H1 (cell line): ENCODE results near the gene PTBP3. TPM values are rescaled to one million over a fixed set of nuclear protein-coding genes. Genes with fewer than 3 reads are reported as not detected.

Experiments
- BRCA1 ChIP-seq: IDR thresholded peaks from 2 replicates; pipeline ENCODE4 v1.6.1; 2012; ENCODE audit warnings: low read depth, low read length, improper control_type of control experiment
- CBX5 ChIP-seq: fragments of 300-800, 300-1000 bp; sonication (generic); IDR thresholded peaks from 2 replicates; pipeline ENCODE4 v1.7.1; 2016; ENCODE audit warnings: antibody characterized with exemption, low read length, low read depth
- EGR1 ChIP-seq: IDR thresholded peaks from 2 replicates; pipeline ENCODE4 v1.6.1; 2011; ENCODE audit warnings: low read depth, low read length, borderline replicate concordance
- FOSL1 ChIP-seq: IDR thresholded peaks from 2 replicates; pipeline ENCODE4 v1.6.1; 2011; ENCODE audit warnings: mild to moderate bottlenecking, low read depth, low read length, moderate library complexity; ENCODE audit not compliant: insufficient read depth
- GTF2F1 ChIP-seq: IDR thresholded peaks from 2 replicates; pipeline ENCODE4 v1.6.1; 2012; ENCODE audit warnings: low read depth, low read length, improper control_type of control experiment, borderline replicate concordance
- HDAC2 ChIP-seq, 2 experiments: fragments of 300-600 bp in 1 of 2; sonication (generic) in 1 of 2; IDR thresholded peaks; 2 replicates each; pipeline ENCODE4 v1.6.1; 2011 to 2012; ENCODE audit warnings: low read depth in 2 of 2, low read length in 2 of 2, mild to moderate bottlenecking in 2 of 2, moderate library complexity in 2 of 2, borderline replicate concordance in 1 of 2, inconsistent platforms in 1 of 2
- JUN ChIP-seq: IDR thresholded peaks from 2 replicates; pipeline ENCODE4 v1.6.1; 2011; ENCODE audit warnings: low read depth, mild to moderate bottlenecking, improper control_type of control experiment, low read length
- KDM4A ChIP-seq: IDR thresholded peaks from one replicate; pipeline ENCODE4 v1.7.1; 2012; ENCODE audit warnings: low read depth, mild to moderate bottlenecking, moderate library complexity, low read length, inconsistent platforms; ENCODE audit not compliant: severe bottlenecking
- NANOG ChIP-seq: IDR thresholded peaks from 2 replicates; pipeline ENCODE4 v1.6.1; 2011; ENCODE audit warnings: low read length, low read depth, mild to moderate bottlenecking, inconsistent platforms; ENCODE audit not compliant: insufficient read depth, poor library complexity, severe bottlenecking
- PHF8 ChIP-seq: fragments of 200-600 bp; sonication (generic); conservative IDR thresholded peaks from 2 replicates; pipeline ENCODE4 v1.7.1; 2012; ENCODE audit warnings: low read depth, mild to moderate bottlenecking, inconsistent platforms, low read length, moderate library complexity
- POU5F1 ChIP-seq: IDR thresholded peaks from 2 replicates; pipeline ENCODE4 v1.6.1; 2011; ENCODE audit warnings: low read depth, mild to moderate bottlenecking, low read length, moderate library complexity
- RAD21 ChIP-seq, 2 experiments: IDR thresholded peaks in 1 of 2; conservative IDR thresholded peaks in 1 of 2; 2 replicates each; pipeline ENCODE4 v1.6.1; 2011; ENCODE audit warnings: low read depth in 2 of 2, low read length in 2 of 2, improper control_type of control experiment in 1 of 2, inconsistent platforms in 1 of 2, mild to moderate bottlenecking in 1 of 2, moderate library complexity in 1 of 2
- RNF2 ChIP-seq: fragments of 200-900, 300-1000 bp; sonication (generic); IDR thresholded peaks from 2 replicates; pipeline ENCODE4 v1.7.1; 2016; ENCODE audit warnings: borderline replicate concordance, low read depth, mild to moderate bottlenecking, antibody characterized with exemption, low read length; ENCODE audit not compliant: poor library complexity, severe bottlenecking; ENCODE audit errors: missing control alignments
- SAP30 ChIP-seq: fragments of 300-600 bp; sonication (generic); IDR thresholded peaks from 2 replicates; pipeline ENCODE4 v1.7.1; 2012; ENCODE audit warnings: low read length, moderate library complexity, mild to moderate bottlenecking, inconsistent platforms; ENCODE audit not compliant: insufficient read depth, insufficient replicate concordance
- SIRT6 ChIP-seq: IDR thresholded peaks from one replicate; pipeline ENCODE4 v1.7.1; 2012; ENCODE audit warnings: low read length, inconsistent platforms
- SIX5 ChIP-seq: IDR thresholded peaks from 2 replicates; pipeline ENCODE4 v1.6.1; 2011; ENCODE audit warnings: mild to moderate bottlenecking, low read depth, low read length
- polyA plus RNA-seq, 7 experiments: library from polyadenylated mRNA; depleted of rRNA in 3 of 7; stranded (reverse) in 5 of 7; unstranded in 2 of 7; fragments of >200 nt in 5 of 7; fragments of 200-250 nt in 2 of 7; gene quantifications; 1 replicate in 5 of 7; 2 replicates in 1 of 7; 4 replicates in 1 of 7; pipeline versions ENCODE4 v1.2.1 to v1.2.3, GENCODE V29; 2011 to 2013; ENCODE audit warnings: missing spikeins in 2 of 7, mixed read lengths in 2 of 7
- total RNA-seq: library from RNA; stranded (reverse); fragmentation: NEBNext Ultra II Directional; extraction: Animal tissue kit (Norgen Biotek cat#: 25700); gene quantifications from 2 replicates; pipeline ENCODE4 v1.2.1, GENCODE V29; 2021
- TF ChIP-seq, protein P1 (sequence below): IDR thresholded peaks from 2 replicates; pipeline ENCODE4 v1.6.1; 2011; ENCODE audit warnings: low read length, improper control_type of control experiment
- TF ChIP-seq, protein P2 (sequence below), 3 experiments: IDR thresholded peaks; 1 replicate in 2 of 3; 2 replicates in 1 of 3; pipeline versions ENCODE4 v1.5.1 to v1.6.1; 2011; ENCODE audit warnings: low read length in 3 of 3, mild to moderate bottlenecking in 3 of 3, inconsistent platforms in 2 of 3, low read depth in 1 of 3, moderate library complexity in 1 of 3; ENCODE audit not compliant: insufficient read depth in 1 of 3; ENCODE audit errors: control extremely low read depth in 1 of 3

PTBP3 gene
- total and polyA plus RNA-seq, 2 of the 8 experiments (the other 6 are each of a cell fraction or from before 2014, with no cell fraction given) = 51.0 to 124 TPM

DNA sequence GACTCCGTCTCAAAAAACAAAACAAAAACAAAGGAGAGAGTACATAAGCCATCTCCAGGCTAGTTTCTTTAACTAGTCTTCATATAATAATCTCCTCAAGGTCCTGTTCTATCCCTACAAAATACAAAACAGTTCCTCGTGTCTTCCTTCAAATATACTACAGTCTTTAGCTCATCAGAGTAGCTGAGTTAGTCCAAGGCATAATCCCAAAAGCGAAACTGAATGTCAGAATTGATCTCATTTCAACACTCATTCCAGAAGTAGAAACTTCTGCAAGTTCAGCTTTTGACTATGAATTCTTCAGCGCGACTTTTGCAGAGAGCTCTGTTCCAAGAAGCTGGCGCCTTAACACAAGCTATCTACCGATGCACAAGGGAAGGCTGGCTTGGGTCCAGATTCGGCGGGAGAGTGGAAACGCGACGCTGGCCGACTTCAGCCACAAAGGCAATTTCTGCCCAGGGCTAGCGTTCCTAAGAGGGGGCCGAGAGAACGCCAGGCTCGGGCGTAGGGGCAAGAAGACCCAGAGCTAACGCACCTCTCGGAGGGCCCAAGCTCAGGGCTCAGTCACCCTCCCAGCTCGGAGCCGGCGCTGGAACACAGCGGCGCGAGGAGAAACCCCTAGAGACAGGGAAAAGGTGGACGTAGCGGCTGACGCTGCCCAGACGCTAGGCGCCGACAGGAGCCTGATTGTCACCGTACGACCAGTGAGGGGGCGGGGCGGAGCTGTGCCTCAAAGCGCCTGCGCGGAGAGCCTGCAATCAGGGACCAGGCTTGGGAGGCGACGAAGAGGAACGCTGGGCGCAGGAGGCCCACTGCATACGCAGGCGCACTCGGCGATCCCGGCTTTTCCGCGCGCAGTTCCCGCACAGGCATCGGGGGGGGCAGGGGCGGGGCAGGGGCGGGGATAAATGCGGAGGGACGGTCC is 46.0 kb upstream of the PTBP3 start (continued):
- TF ChIP-seq BRCA1 = no peak
- TF ChIP-seq JUN = no peak
- TF ChIP-seq SIX5 = no peak
- no peak for TF ChIP-seq RNF2
- TF ChIP-seq PHF8 = peak; percentile 70
- TF ChIP-seq SIRT6 = no peak
- TF ChIP-seq CBX5 = no peak
- TF ChIP-seq NANOG = no peak
- no peak for TF ChIP-seq FOSL1
- no peak for TF ChIP-seq POU5F1
- no peak for TF ChIP-seq SAP30
- TF ChIP-seq RAD21 (IDR thresholded peaks at IDR 0.05 in 1 of 2, conservative IDR thresholded peaks at IDR 0.05 in 1 of 2; ENCODE audit: low read depth in 2 of 2, low read length in 2 of 2) = no peak; a peak in 1 of 4 replicates
- TF ChIP-seq, protein P1, sequence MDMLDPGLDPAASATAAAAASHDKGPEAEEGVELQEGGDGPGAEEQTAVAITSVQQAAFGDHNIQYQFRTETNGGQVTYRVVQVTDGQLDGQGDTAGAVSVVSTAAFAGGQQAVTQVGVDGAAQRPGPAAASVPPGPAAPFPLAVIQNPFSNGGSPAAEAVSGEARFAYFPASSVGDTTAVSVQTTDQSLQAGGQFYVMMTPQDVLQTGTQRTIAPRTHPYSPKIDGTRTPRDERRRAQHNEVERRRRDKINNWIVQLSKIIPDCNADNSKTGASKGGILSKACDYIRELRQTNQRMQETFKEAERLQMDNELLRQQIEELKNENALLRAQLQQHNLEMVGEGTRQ = no peak
- TF ChIP-seq HDAC2 (IDR thresholded peaks at IDR 0.05; ENCODE audit: borderline replicate concordance in 1 of 2, low read depth in 2 of 2, low read length in 2 of 2) = no peak
- TF ChIP-seq, protein P2, sequence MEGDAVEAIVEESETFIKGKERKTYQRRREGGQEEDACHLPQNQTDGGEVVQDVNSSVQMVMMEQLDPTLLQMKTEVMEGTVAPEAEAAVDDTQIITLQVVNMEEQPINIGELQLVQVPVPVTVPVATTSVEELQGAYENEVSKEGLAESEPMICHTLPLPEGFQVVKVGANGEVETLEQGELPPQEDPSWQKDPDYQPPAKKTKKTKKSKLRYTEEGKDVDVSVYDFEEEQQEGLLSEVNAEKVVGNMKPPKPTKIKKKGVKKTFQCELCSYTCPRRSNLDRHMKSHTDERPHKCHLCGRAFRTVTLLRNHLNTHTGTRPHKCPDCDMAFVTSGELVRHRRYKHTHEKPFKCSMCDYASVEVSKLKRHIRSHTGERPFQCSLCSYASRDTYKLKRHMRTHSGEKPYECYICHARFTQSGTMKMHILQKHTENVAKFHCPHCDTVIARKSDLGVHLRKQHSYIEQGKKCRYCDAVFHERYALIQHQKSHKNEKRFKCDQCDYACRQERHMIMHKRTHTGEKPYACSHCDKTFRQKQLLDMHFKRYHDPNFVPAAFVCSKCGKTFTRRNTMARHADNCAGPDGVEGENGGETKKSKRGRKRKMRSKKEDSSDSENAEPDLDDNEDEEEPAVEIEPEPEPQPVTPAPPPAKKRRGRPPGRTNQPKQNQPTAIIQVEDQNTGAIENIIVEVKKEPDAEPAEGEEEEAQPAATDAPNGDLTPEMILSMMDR (IDR thresholded peaks at IDR 0.05; ENCODE audit: control extremely low read depth in 1 of 3, insufficient read depth in 1 of 3, low read depth in 1 of 3, low read length in 3 of 3) = peak in 1 of 3 experiments; percentile 1; a peak in 1 of 4 replicates
- no peak for TF ChIP-seq GTF2F1
- peak; percentile 57 for TF ChIP-seq KDM4A
- TF ChIP-seq EGR1 = peak; percentile 55; the same call in 1 of the 2 replicates
